Stomach smooth muscle (tissue), 2 donors: Measurements from ENCODE around the gene ARHGEF7.

Experiments
- H3K27ac ChIP-seq: one replicate; pipeline ENCODE4 v1.7.0; 2013; ENCODE audit warnings: mild to moderate bottlenecking, low read length, inconsistent platforms
- H3K27me3 ChIP-seq, 2 donors: one replicate each; pipeline ENCODE4 v1.7.0; 2013; ENCODE audit warnings: low read length in 2 of 2; ENCODE audit not compliant: insufficient read depth in 2 of 2, control insufficient read depth in 1 of 2
- H3K36me3 ChIP-seq, 2 donors: one replicate each; pipeline ENCODE4 v1.7.0; 2013; ENCODE audit warnings: low read length in 2 of 2; ENCODE audit not compliant: control insufficient read depth in 2 of 2, insufficient read depth in 2 of 2
- H3K4me1 ChIP-seq: one replicate; pipeline ENCODE4 v1.7.0; 2013; ENCODE audit warnings: low read length; ENCODE audit not compliant: control insufficient read depth, insufficient read depth
- H3K4me3 ChIP-seq, 2 donors: one replicate each; pipeline ENCODE4 v1.7.0; 2013; ENCODE audit warnings: low read length in 2 of 2
- H3K9ac ChIP-seq, 2 donors: one replicate each; pipeline ENCODE4 v1.7.0; 2013; ENCODE audit warnings: low read length in 2 of 2, mild to moderate bottlenecking in 1 of 2
- H3K9me3 ChIP-seq, 2 donors: one replicate each; pipeline ENCODE4 v1.7.0; 2013; ENCODE audit warnings: low read length in 2 of 2; ENCODE audit not compliant: control insufficient read depth in 2 of 2
- donor health status: healthy.
- donor health status: Pancreatic carcinoma.

The ARHGEF7 gene

GRCh38 chr13:111210544-111211469 lies 95.7 kb downstream of the ARHGEF7 start:
- H3K36me3 ChIP-seq = peaks cover 0 to 2% of the 10 kb centered on the region in 2 donors
- no peak overlapping the region for H3K27ac ChIP-seq
- peaks cover 25% of the 10 kb centered on the region for H3K4me1 ChIP-seq
- no peak overlapping the region for H3K9ac ChIP-seq
- peak overlapping the region; percentile 2 to 36 for H3K4me3 ChIP-seq
- H3K9me3 ChIP-seq = no peaks in the 10 kb centered on the region
- H3K27me3 ChIP-seq = no peaks in the 10 kb centered on the region

- H3K4me1 ChIP-seq = peaks cover 32% of the 10 kb centered on the region
- H3K9ac ChIP-seq = no peak overlapping the region
- H3K27me3 ChIP-seq = no peaks in the 10 kb centered on the region
- H3K9me3 ChIP-seq = no peaks in the 10 kb centered on the region
- peak overlapping the region in 1 of 2 donors; percentile 35 for H3K4me3 ChIP-seq
- peaks cover 0 to 2% of the 10 kb centered on the region in 2 donors for H3K36me3 ChIP-seq
- H3K27ac ChIP-seq = no peak overlapping the region
Observed at GRCh38 chr13:111211789-111212516, 96.8 kb downstream of the ARHGEF7 start.

GRCh38 chr13:111212517-111212873 lies 97.4 kb downstream of the ARHGEF7 start:
- H3K9me3 ChIP-seq = no peaks in the 10 kb centered on the region
- no peaks in the 10 kb centered on the region for H3K27me3 ChIP-seq
- H3K4me3 ChIP-seq = peak overlapping the region in 1 of 2 donors; percentile 35
- no peak overlapping the region for H3K9ac ChIP-seq
- H3K36me3 ChIP-seq = peaks cover 0 to 2% of the 10 kb centered on the region in 2 donors
- no peak overlapping the region for H3K27ac ChIP-seq
- peaks cover 32% of the 10 kb centered on the region for H3K4me1 ChIP-seq

GRCh38 chr13:111213964-111214726 lies 99.0 kb downstream of the ARHGEF7 start:
- peaks cover 38% of the 10 kb centered on the region for H3K4me1 ChIP-seq
- H3K9ac ChIP-seq = no peak overlapping the region
- no peak overlapping the region for H3K27ac ChIP-seq
- H3K9me3 ChIP-seq = no peaks in the 10 kb centered on the region
- H3K27me3 ChIP-seq = no peaks in the 10 kb centered on the region
- H3K4me3 ChIP-seq = no peak overlapping the region
- H3K36me3 ChIP-seq = peaks cover 0 to 2% of the 10 kb centered on the region in 2 donors

- no peak overlapping the region for H3K27ac ChIP-seq
- no peak overlapping the region for H3K9ac ChIP-seq
- peaks cover 41% of the 10 kb centered on the region for H3K4me1 ChIP-seq
Observed at GRCh38 chr13:111215081-111216047, 100.3 kb downstream of the ARHGEF7 start.

GRCh38 chr13:111216166-111216960 lies 101.3 kb downstream of the ARHGEF7 start:
- H3K27me3 ChIP-seq = no peaks in the 10 kb centered on the region
- peaks cover 0 to 2% of the 10 kb centered on the region in 2 donors for H3K36me3 ChIP-seq
- H3K9ac ChIP-seq = no peak overlapping the region
- no peaks in the 10 kb centered on the region for H3K9me3 ChIP-seq
- H3K27ac ChIP-seq = no peak overlapping the region
- H3K4me3 ChIP-seq = no peak overlapping the region
- peaks cover 34% of the 10 kb centered on the region for H3K4me1 ChIP-seq

More at GRCh38 chr13:111215081-111216047, 100.3 kb downstream of the ARHGEF7 start:
- Histone ChIP-seq H3K9me3 (no peaks in the 10 kb centered on the region), H3K27me3 (no peaks in the 10 kb centered on the region), H3K4me3 (no peak overlapping the region), H3K36me3 (peaks cover 0 to 2% of the 10 kb centered on the region in 2 donors)

- Histone ChIP-seq H3K4me3 (no peak overlapping the region), H3K4me1 (peaks cover 30% of the 10 kb centered on the region), H3K9ac (no peak overlapping the region)
Observed at GRCh38 chr13:111217641-111218040, 102.5 kb downstream of the ARHGEF7 start.

GRCh38 chr13:111219280-111219679 lies 104.2 kb downstream of the ARHGEF7 start:
- Histone ChIP-seq H3K4me1 (peaks cover 26% of the 10 kb centered on the region), H3K27me3 (no peaks in the 10 kb centered on the region), H3K4me3 (no peak overlapping the region), H3K36me3 (peaks cover 0 to 2% of the 10 kb centered on the region in 2 donors), H3K27ac (peak overlapping the region; percentile 1), H3K9ac (peak overlapping the region in 1 of 2 donors; percentile 11), H3K9me3 (no peaks in the 10 kb centered on the region)

More at GRCh38 chr13:111217641-111218040, 102.5 kb downstream of the ARHGEF7 start:
- no peaks in the 10 kb centered on the region for H3K27me3 ChIP-seq
- H3K27ac ChIP-seq = no peak overlapping the region
- H3K36me3 ChIP-seq = peaks cover 0 to 2% of the 10 kb centered on the region in 2 donors
- H3K9me3 ChIP-seq = no peaks in the 10 kb centered on the region

- peak overlapping the region; percentile 37 for H3K27ac ChIP-seq
- peaks cover 0 to 2% of the 10 kb centered on the region in 2 donors for H3K36me3 ChIP-seq
- H3K9ac ChIP-seq = no peak overlapping the region
- no peaks in the 10 kb centered on the region for H3K9me3 ChIP-seq
- H3K4me1 ChIP-seq = peaks cover 26% of the 10 kb centered on the region
- no peak overlapping the region for H3K4me3 ChIP-seq
- no peaks in the 10 kb centered on the region for H3K27me3 ChIP-seq
Observed at GRCh38 chr13:111219950-111220349, 104.8 kb downstream of the ARHGEF7 start.
